DMS53 treated with DMSO at 0.1 percent for 48 hours (cell line): ENCODE data around the gene RAB40AL.
"Not testable (repeated sequence)": the region's sequence is repeated elsewhere in the genome, so short reads cannot be mapped to it uniquely, and the experiment has no call there.

Experiments
- DNase-seq: peaks from one replicate; lab custom pipeline; 2025; ENCODE audit not compliant: unreplicated experiment; lab: John Stamatoyannopoulos, UW

RAB40AL gene

GRCh38 chrX:102936972-102937371 lies at the start of gene RAB40AL:
Gene RAB40AL, plus strand, starts transcription at chrX:102937272. Its CDS starts 47 bp downstream, at chrX:102937319.
- DNase-seq = not testable (repeated sequence)

DNA sequence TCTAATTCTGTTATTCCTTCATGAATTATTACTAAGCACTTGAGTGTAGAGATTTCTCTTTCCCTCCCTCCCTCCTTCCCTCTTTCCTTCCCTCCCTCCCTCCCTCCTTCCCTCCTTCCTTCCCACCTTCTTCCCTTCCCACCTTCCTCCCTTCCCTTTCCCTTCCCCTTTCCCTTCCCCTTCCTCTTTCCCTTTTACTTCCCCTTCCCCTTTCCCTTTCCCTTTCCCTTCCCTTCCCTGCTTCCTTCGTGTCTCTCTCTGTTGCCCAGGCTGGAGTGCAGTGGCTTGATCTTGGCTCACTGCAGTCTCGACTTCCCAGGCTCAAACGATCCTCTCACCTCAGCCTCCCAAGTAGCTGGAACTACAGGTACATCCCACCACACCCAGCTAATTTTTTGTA lies 49.4 kb upstream of the RAB40AL start:
- no peak for DNase-seq

DNA sequence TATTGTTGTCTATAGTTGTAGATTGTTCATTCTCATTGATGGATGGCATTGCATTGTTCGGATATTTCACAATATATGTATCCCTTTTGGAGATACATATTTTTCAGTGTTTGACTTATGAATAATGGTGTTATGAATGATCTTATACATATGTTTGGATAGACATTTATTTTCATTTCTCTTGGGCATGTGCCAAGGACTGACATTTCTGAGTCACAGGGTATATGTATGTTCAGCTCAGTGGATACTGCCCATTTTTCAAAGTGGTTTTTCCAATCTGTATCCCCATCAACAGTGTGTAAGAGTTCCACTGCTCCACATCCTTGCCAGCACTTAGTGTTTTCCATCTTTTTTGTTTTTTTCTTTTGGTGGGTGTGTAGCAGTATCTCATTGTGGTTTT lies 45.0 kb upstream of the RAB40AL start:
- no peak for DNase-seq

DNA sequence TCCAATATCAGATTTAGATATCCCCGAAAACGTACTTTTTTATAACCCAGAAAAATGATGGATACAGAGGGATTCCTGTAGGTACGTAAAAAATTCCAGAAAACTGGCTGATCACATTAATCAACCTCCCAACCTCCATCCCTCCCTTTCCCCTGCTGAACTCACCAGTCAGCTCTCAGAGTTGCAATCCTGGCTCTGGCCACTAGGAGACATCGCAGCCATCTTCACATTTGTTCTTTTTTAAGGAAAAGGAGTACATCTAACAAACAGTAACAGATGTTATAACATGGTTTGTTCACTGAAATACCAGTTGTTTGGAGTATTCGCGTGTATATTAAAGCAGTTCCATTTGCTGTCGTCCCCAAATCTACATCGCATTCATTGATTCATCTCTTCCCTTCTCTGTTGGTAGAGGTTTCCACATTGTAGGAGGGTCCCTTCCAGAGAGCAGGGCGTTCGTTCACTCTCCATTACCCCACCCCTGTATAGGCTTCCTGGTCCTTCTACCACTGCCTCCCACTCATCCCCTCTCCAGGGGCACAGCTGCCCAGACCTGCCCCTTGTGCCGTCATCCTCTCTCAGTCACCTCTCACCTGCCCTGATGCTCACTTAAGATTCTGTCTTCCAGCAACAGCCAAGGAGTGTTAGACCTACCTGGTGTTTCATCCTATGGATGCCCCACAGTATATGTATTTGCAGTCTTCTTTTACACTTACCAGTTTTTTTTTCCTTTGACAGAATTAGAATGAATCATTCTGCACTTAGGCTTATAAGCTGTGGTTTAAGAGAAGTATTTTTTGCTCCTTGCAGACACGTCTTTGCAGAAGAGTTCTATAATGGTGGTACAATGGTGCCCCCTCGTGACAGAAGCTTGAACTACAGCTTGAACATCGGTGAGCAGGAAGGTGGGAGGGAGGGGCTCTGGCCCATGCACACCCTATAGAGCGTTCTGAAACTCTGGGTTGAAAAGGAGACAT lies 36.8 kb upstream of the RAB40AL start:
- DNase-seq = peak; percentile 26

GRCh38 chrX:102902355-102902754 lies 34.7 kb upstream of the RAB40AL start:
- DNase-seq = no peak

DNA sequence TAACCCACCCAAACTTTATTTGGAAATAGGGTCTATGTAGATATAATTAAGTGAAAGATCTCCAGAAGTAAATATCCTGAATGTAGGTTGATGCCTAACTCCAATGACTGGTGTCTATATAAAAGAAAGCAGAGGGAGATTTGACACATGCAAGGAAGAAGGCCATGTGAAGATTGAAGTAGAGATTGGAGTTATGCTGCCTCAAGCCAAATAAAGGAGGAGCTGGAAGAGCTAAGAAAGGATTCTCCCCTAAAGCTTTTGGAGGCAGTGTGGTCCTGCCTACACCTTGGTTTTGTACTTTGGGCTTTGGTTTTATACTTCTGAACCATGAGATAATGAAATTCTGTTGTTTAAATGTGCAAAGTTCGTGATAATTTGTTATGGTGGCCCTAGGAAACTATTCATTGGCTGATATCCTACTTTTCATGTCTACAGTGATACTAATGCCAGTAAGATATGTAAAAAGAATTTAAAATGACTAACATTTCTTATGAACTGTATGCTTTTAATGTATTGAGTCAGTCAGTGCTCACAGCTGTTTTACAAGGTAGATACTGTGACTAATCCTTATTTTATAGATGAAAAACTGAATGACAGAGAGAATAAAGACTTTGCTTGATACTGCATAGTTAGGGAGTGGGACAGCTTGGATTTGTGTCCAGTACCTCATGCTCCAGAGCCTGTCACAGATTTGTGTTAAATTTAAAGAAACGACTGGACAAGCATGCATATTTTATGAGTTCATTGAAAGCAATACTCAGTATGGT lies 5.9 kb upstream of the RAB40AL start:
- no peak for DNase-seq

DNA sequence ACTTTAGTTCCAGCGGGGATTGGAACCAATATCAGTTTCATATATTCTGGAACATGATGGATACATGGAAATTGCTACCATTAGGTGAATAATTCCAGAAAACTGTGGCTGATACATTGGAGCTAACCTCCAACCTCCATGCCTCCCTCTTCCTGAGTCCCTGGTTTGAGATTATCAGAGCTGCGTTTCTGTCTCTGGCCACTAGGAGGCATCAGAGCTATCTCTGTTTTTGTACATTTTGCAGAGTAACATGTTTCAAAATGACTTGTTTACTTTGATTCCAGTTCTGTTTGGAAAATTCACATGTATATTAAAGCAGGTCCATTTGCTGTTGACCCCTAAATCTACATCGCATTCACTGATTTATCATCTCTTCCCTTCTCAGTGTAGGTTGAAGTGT lies 2.4 kb upstream of the RAB40AL start:
- no peak for DNase-seq

DNA sequence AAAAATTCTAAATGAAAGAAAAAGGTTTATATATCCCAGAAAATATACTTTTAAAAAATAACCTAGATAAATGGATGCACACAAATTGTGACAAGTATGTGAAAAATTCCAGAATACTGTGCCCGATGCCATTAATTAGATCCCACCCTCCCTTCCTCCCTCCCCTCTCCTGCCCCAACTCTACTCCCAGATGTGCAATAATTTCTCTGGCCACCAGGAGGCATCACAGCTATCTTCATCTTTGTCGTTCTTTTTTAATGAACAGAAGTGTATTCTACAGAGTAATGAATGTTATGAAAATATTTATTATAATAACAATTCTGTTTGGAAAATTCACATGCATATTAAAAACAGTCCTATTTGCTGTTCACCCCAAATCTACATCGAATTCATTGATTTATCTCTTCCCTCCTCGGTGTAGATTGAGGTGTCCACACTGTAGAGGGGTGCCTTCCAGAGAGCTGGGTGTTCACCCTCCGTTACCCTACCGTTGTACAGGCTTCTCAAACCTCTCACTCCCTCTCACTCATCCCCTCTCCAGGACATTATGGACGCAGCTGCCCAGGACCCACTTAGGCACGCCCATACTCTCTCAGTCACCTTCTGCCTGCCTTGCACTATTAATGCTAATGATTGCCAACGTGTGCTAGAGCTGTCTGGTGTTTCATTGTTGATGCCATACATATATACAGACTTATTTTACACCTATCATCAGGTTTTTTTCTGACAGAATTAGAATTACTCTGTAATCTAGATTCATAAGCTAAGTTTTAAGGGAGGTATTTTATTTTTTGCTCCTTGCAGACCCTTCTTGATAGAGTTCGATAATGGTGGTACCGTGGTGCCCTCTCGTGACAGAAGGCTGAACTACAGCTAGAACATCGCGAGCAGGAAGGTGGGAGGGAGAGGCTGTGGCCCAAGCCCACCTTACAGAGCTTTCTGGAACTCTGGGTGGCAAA lies 14.1 kb downstream of the RAB40AL start:
- DNase-seq = peak; percentile 71

GRCh38 chrX:102957751-102958150 lies 20.7 kb downstream of the RAB40AL start:
- DNase-seq = no peak

DNA sequence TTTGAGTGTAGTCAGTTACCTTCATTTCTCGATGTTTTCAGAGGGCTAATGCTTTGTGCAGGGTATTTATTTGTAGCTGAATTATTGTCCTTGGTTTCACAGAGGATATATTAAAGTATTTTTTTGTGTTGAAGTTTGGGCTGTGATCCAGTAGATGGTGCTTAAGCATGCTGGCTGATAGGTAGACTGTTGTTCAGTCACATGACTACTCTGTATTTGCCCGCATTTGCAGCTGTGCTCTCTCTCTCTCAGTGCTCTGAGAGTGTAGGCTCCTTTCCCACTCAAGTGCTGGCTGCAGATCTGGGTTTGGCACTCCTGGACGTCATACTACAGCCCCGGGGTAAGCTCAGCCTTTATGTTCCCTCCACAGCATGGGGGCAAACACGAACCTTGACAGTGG lies 21.7 kb downstream of the RAB40AL start:
- DNase-seq = no peak

- no peak for DNase-seq
Measured at GRCh38 chrX:102959471-102959870, 22.4 kb downstream of the RAB40AL start.

- DNase-seq = no peak
Measured at GRCh38 chrX:102963955-102964354, 26.9 kb downstream of the RAB40AL start.

DNA sequence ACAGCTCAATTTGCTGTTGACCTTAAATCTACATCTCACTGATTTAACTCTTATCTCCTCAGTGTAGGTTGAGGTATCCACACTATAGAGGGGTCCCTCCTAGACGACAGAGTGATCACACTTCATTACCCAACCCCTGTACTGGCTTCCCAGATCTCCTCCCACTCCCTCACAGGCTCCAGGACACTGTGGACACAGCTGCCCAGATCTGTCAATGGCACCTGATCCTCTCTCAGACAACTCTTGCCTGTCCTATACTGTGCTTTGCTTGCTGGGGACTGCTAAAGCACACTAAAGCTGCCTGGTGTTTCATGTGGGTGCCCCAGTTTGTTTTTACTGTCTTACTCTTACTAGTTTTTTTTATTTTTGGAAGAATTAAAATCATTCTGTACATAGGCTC lies 27.9 kb downstream of the RAB40AL start:
- DNase-seq = no peak

- no peak for DNase-seq
Measured at GRCh38 chrX:102966701-102967100, 29.6 kb downstream of the RAB40AL start.

- DNase-seq = no peak
Measured at GRCh38 chrX:102968216-102968615, 31.1 kb downstream of the RAB40AL start.

DNA sequence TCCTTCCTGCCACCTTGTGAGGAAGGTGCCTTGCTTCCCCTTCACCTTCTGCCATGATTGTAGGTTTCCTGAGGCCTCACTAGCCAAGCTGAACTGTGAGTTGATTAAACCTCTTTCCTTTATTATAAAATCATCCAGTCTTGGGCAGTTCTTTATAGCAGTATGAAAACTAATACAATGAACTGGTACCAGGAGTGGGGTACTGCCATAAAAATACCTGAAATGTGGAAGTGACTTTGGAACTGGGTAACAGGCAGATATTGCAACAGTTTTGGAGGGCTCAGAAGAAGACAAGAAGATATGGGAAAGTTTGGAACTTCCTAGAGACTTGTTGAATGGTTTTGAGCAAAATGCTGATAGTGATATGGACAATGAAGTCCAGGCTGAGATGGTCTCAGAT lies 34.5 kb downstream of the RAB40AL start:
- not testable (repeated sequence) for DNase-seq

- no peak for DNase-seq
Measured at GRCh38 chrX:102975016-102975415, 37.9 kb downstream of the RAB40AL start.

GRCh38 chrX:102976286-102976685 lies 39.2 kb downstream of the RAB40AL start:
- no peak for DNase-seq

- no peak for DNase-seq
Measured at GRCh38 chrX:102976793-102977495, 39.9 kb downstream of the RAB40AL start.

GRCh38 chrX:102978594-102978993 lies 41.5 kb downstream of the RAB40AL start:
- DNase-seq = no peak
